GM10266 (cell line): ENCODE data around the gene EIF4B.
A peak's percentile ranks its signal among the peaks of the same experiment; 100 is the strongest.

Experiments used
- DNase-seq: peaks from one replicate; pipeline ENCODE4 v3.0.0; 2012; ENCODE audit errors: extremely low spot score
- TF ChIP-seq, protein P1 (sequence below): IDR thresholded peaks from 2 replicates; pipeline ENCODE4 v1.5.1; 2012; ENCODE audit warnings: mild to moderate bottlenecking, low read depth; ENCODE audit not compliant: control insufficient read depth, insufficient read depth; ENCODE audit errors: missing control alignments

Gene EIF4B

DNA sequence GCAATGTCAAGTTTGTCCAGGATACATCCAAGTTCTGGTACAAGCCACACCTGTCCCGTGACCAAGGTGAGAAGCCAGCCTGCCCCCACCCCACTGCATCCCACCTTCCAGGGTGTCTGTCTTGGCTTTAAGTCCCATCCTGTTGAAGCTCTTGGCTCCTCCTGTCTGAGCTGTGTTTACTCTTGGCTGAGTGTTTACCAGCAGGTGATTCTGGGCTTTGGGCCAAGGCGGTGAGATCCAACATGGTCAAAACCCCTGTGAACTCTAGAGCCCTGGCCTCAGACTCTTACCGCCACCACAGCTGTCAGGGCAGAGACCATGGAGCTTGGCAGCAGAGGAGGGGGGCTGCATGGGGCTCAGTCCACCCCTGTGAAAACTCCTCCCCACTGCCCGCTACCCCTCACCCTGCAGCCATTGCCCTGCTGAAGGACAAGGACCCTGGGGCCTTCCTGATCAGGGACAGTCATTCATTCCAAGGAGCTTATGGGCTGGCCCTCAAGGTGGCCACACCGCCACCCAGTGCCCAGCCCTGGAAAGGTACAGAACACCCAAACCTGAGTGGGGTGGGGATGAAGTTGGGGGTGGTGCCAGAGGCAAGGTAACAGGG is 55.3 kb downstream of the EIF4B start:
- no peak for DNase-seq
- TF ChIP-seq, protein P1, sequence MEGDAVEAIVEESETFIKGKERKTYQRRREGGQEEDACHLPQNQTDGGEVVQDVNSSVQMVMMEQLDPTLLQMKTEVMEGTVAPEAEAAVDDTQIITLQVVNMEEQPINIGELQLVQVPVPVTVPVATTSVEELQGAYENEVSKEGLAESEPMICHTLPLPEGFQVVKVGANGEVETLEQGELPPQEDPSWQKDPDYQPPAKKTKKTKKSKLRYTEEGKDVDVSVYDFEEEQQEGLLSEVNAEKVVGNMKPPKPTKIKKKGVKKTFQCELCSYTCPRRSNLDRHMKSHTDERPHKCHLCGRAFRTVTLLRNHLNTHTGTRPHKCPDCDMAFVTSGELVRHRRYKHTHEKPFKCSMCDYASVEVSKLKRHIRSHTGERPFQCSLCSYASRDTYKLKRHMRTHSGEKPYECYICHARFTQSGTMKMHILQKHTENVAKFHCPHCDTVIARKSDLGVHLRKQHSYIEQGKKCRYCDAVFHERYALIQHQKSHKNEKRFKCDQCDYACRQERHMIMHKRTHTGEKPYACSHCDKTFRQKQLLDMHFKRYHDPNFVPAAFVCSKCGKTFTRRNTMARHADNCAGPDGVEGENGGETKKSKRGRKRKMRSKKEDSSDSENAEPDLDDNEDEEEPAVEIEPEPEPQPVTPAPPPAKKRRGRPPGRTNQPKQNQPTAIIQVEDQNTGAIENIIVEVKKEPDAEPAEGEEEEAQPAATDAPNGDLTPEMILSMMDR, result peak; percentile 14

DNA sequence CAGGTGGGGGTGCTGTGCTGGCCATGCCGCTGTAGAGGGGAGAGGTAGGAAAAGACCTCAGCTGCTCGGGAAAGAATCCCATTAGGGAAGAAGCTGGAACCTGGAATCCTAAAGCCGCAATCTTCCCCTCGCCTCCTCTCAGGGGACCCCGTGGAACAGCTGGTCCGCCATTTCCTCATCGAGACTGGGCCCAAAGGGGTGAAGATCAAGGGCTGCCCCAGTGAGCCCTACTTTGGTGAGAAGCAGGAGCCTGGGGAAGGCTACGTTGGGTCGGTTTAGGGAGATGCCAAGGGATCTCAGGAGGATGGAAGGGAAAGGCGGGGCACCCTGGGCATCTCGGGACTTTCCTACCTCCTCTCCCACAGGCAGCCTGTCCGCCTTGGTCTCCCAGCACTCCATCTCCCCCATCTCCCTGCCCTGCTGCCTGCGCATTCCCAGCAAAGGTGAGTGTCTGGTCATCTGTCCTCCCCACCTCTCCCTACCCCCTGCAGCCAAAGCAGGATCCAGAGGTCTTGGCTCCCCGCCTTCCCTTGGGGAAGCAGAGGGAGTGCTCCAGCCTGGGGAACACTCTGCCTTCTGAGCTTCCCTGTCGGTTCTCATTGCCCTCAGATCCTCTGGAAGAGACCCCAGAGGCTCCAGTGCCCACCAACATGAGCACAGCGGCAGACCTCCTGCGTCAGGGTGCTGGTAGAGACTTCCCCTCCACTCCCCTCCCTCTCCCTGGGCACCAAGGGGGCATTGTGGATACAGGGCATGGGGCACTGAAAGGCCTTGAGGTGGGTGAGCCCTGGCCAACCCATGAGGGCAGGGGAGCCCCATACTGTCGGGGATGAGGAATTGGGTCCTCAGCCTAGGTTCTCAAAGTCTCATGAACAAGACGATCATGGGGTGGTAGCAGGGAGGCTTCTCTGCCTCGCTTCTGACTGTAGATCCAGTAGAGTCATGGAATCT is 56.0 kb downstream of the EIF4B start:
- no peak for DNase-seq
- TF ChIP-seq, protein P1, result no peak

DNA sequence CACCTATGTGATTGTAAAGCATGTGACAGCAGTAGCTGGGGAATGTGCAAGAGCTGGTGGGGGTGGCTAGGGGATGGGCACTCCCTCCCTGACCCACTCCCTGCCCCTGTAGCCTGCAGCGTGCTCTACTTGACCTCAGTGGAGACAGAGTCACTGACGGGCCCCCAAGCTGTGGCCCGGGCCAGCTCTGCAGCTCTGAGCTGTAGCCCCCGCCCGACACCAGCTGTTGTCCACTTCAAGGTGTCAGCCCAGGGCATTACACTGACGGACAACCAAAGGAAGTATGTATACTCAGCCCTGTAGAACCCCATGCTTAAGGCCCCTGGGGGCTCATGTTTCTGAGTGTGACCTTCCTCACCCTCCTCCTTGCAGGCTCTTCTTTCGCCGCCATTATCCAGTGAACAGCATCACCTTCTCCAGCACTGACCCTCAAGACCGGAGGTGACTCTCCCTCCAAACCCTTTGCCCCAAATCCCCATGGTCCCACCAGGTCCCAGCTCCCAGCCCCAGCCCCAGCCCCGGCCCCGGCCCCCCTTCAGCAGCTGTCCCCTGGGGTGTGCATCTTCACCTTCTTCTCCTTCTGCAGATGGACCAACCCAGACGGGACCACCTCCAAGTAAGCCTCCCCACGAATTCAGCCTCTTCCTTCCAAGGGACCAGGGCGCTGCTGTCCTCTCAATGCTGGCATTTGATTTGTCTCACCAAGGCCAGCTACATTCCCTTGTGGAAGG is 56.9 kb downstream of the EIF4B start:
- TF ChIP-seq, protein P1, result no peak
- DNase-seq, result no peak

DNA sequence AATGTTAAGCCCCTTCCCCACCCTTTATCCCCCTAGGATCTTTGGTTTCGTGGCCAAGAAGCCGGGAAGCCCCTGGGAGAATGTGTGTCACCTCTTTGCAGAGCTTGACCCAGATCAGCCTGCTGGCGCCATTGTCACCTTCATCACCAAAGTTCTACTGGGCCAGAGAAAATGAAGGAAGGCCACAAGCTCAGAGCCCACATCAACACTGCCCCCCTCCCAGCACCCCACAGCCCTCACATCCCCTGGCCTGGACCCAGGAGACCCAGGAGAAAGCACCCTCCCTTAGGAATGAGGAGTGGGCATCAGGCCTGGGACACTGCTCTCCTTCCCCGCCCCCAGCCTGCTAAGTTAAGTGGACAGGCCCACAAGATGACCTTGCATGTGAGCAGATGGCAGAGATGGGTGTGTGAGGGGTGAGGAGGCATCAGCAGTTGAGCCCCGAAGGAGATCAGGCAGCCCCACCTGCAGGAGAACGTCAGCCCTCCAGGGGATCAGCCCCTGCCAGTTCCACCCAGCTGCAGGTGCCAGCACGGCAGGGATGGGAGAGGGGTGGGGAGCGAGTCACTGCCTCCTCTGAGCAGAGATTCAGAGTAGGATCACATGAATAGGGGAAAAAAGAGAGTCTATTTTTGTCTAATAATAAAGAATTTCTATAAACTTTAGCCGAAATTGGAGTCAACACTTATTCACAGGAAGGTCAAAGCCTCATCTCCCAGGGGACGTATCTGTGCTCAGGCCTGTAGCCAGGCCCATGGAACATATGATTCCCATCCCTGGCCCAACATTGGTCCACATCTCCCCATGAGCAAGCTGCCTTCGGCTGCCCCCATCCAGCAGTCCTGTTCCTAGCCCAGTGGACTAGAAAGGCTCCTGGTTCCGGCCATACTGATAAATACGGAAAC is 57.7 kb downstream of the EIF4B start:
- no peak for DNase-seq
- TF ChIP-seq, protein P1, result no peak

DNA sequence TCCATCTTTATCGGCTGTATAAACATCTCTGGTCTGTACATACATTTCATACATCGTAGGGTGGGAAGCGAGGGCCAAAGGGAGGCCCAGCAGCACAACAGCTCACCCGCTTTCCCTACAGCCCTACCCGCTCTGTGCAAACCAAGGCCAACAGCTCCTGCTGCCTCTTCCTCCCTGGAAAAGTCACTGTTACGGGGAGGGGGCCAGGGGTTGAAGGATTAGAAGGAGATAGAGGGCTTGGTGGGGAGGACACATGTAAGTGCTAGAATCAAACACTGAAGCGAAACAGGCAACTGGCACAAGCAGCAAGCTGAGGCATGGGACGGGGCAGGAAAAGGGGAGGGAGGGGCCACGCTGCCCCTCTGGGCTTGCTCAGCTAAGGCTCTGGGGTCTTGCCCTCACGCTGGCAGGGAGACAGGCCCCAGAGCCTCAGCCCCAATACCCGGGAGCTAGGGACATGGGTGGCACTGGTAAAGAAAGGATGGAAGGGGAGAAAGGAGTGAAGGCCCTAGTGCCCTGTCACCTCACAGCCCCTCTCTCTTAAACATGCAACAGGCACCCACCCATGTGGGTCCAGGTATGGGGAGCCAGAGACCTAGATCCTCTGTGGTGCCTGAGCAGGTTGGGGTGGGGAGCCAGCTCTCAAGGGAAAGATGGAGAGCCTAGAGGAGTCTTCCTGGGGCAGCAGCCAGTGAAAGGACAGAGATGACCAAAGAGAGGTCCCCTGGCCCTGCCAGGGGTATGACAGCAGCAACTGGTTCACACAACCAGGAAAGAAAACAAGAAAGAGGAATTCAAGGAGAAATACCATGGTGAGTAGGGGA is 58.6 kb downstream of the EIF4B start:
- TF ChIP-seq, protein P1, result no peak
- no peak for DNase-seq

DNA sequence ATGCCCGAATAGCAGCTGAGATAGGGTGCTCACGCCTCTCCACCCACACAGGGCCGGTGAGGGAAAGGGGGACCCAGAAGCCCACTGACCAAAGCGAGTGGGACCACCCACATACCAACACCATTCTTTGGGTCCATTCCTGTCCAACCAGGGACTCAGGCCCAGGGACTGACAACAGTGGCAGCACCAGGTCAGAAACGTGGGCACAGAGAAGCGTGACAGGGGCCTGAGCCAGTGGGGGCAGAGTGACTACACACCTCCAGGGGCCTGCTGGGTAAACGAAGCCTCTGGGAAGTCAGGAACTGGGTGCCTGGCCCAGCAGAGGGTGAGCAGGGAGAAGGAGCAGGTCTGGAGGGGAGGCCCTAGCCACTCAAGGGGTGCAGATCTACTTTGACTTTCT is 59.2 kb downstream of the EIF4B start:
- TF ChIP-seq, protein P1, result no peak
- no peak for DNase-seq
